Kidney (tissue), 14 donors: Measurements from ENCODE around the gene ISCA2. TPM values are rescaled to one million over a fixed set of nuclear protein-coding genes. Genes with fewer than 3 reads are reported as not detected.
A peak's percentile ranks its signal among the peaks of the same experiment; 100 is the strongest.

Experiments
- DNase-seq, 5 donors: peaks; one replicate each; pipeline ENCODE4 v3.0.0-alpha.2; 2013 to 2020
- FAIRE-seq: peaks from 2 replicates; lab custom pipeline; 2012; peaks lifted over from hg19 to GRCh38; lab: Jason Lieb, UNC
- H3K27ac ChIP-seq, 2 donors: one replicate each; pipeline ENCODE4 v1.7.0; 2013; ENCODE audit warnings: low read depth in 2 of 2, low read length in 2 of 2, inconsistent platforms in 1 of 2
- H3K27me3 ChIP-seq: one replicate; pipeline ENCODE4 v1.7.1; 2013; ENCODE audit warnings: low read length, inconsistent platforms; ENCODE audit not compliant: control insufficient read depth, insufficient read depth
- H3K36me3 ChIP-seq, 3 donors: one replicate each; pipeline versions ENCODE4 v1.7.0 to v1.7.1; 2013; ENCODE audit warnings: low read length in 3 of 3, control low read depth in 1 of 3, inconsistent platforms in 1 of 3; ENCODE audit not compliant: insufficient read depth in 3 of 3, control insufficient read depth in 2 of 3
- H3K4me1 ChIP-seq, 3 donors: one replicate each; pipeline versions ENCODE4 v1.7.0 to v1.7.1; 2013; ENCODE audit warnings: low read length in 3 of 3, inconsistent platforms in 1 of 3, low read depth in 1 of 3; ENCODE audit not compliant: control insufficient read depth in 2 of 3, insufficient read depth in 2 of 3
- H3K4me3 ChIP-seq, 3 donors: one replicate each; pipeline versions ENCODE4 v1.7.0 to v1.8.1; 2013; ENCODE audit warnings: low read length in 3 of 3, control low read depth in 1 of 3, inconsistent platforms in 1 of 3
- H3K9ac ChIP-seq, 3 donors: one replicate each; pipeline versions ENCODE4 v1.7.0 to v1.7.1; 2013; ENCODE audit warnings: low read length in 3 of 3, control low read depth in 1 of 3, inconsistent platforms in 1 of 3
- H3K9me3 ChIP-seq, 3 donors: one replicate each; pipeline versions ENCODE4 v1.7.0 to v1.7.1; 2013; ENCODE audit warnings: low read length in 3 of 3, control low read depth in 1 of 3, inconsistent platforms in 1 of 3; ENCODE audit not compliant: control insufficient read depth in 2 of 3, insufficient read depth in 1 of 3
- intact Hi-C: fragments of 100-400 bp; cut with DNase I; formaldehyde crosslinking; loops from one replicate; pipeline ENCODE4 v1.11.1; 2022
- polyA plus RNA-seq: library from polyadenylated mRNA; stranded (reverse); fragments of 350-450 nt; fragmentation: Illumina TruSeq; extraction: RNeasy Lipid Tissue Mini Kit (QIAGEN cat#74804); gene quantifications from one replicate; pipeline ENCODE4 v1.2.3, GENCODE V29; 2014; ENCODE audit warnings: low read depth, low replicate concordance; ENCODE audit not compliant: insufficient read depth
- total RNA-seq: library from RNA; stranded (reverse); fragmentation: NEBNext Ultra II Directional; extraction: Animal tissue kit (Norgen Biotek cat#: 25700); gene quantifications from one replicate; pipeline ENCODE4 v1.2.1, GENCODE V29; 2021
- TF ChIP-seq, protein P1 (sequence below): IDR thresholded peaks from 3 replicates; pipeline ENCODE4 v1.5.1; 2012; ENCODE audit warnings: mild to moderate bottlenecking, moderate library complexity, borderline replicate concordance; ENCODE audit not compliant: insufficient read depth; ENCODE audit errors: extremely low read depth
- donor health status: control.
- donor health status: control.
- donor health status: control.
- donor health status: control.
- donor health status: control.
- donor health status: DM: yes; HTN: yes; CAD: no.
- donor health status: Normal renal cell carcinoma (clear cell type).

Gene ISCA2
- total and polyA plus RNA-seq, 2 donors from 2014 or later = 27.1 to 60.1 TPM

DNA sequence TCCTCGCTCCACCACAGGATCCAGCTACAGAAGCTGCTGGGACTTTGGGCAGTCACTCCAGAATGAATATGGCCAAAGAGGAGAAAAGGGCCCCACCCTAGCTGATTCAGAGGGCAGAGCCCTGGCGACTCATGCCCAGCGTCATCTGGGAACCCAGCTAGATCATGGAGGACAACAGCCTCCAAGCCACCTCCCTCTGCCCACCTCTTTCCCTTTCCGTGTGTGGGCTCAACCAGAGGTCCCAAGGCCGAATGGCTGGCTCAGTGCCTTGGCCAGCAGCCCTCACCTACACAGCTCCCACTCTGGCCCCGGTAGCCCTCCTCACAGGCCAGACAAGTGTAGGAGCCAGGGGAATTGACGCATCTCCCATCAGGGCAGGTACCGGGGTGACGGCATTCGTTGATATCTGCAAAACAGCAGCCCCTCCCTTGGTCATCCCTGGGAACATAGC lies 17.4 kb downstream of the ISCA2 start:
- FAIRE-seq (no peak), DNase-seq (peak in 1 of 5 donors; percentile 45)
- H3K9me3 ChIP-seq = no peaks in the 10 kb centered on the region
- no peak overlapping the region for H3K4me3 ChIP-seq
- H3K27ac ChIP-seq = no peak overlapping the region
- no peaks in the 10 kb centered on the region for H3K36me3 ChIP-seq
- H3K4me1 ChIP-seq = no peaks in the 10 kb centered on the region
- no peak overlapping the region for H3K9ac ChIP-seq
- no peaks in the 10 kb centered on the region for H3K27me3 ChIP-seq
- intact Hi-C loops = no loop called here
- TF ChIP-seq, protein P1, sequence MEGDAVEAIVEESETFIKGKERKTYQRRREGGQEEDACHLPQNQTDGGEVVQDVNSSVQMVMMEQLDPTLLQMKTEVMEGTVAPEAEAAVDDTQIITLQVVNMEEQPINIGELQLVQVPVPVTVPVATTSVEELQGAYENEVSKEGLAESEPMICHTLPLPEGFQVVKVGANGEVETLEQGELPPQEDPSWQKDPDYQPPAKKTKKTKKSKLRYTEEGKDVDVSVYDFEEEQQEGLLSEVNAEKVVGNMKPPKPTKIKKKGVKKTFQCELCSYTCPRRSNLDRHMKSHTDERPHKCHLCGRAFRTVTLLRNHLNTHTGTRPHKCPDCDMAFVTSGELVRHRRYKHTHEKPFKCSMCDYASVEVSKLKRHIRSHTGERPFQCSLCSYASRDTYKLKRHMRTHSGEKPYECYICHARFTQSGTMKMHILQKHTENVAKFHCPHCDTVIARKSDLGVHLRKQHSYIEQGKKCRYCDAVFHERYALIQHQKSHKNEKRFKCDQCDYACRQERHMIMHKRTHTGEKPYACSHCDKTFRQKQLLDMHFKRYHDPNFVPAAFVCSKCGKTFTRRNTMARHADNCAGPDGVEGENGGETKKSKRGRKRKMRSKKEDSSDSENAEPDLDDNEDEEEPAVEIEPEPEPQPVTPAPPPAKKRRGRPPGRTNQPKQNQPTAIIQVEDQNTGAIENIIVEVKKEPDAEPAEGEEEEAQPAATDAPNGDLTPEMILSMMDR = no peak

DNA sequence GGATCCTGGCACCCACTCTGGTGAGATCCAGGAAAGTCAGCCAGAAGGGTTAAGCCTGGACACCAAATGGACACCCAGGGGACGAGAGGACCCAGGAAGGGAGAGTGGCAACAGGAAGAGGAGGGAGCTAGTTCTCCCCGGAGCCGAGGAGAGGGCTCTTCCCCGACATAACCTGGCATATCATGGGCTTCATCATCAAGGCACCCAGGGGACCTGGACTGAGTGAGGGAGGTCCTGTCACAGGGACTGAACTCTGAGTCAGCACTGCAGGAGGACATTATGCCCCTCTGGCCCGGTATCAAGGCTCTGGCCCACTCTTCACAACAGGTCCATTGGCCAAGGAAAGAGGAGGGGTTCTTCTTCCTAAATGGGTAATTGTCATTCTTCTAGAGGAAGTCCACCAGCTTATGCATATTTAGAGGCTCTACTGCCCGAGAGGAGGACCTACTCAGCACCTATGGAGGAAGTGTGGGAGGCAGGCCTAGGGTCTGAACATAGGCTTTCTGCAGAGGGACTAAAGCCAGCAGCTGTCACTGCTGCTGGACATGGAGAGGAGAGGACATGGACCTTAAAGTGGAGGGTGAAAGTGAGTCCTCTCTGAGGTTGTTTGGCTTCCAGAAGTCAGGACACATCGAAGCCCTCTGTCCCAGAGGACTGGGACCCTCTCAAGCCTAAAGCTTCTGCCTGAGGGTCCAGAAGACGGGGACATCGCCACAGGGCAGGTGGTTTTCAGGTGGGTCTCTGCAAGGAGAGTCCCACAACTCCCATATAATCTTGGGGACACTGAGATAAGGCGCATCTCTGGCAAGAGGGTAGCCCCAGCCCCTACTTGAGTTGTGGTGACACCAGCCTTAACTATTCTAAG lies 18.6 kb downstream of the ISCA2 start:
- FAIRE-seq = no peak
- H3K27ac ChIP-seq = no peak overlapping the region
- TF ChIP-seq, protein P1 = no peak

DNA sequence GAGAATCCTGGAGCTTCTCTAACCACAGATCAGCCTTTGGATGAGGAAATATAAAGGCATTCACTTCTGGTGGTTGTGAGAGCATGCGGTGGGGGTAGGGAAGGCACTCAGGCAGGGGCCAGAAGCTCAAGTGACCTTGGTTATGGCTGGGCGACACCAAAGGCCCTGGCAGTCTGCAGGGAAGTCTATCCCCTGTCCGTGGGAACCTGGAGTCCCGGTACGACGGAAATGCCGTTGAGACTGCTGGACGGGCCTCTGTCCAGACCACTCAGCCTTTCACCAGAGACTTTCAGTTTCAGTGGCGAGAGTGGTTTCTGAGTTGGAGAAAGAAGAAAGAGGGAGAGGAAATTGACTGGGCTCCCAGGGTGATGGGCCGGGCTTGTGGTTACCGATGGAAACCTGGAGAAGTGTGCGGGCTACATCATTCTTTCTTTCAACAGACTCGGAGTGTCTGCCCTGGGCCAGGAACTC lies 20.9 kb downstream of the ISCA2 start:
- DNase-seq (peak in 3 of 5 donors; percentile 30 to 64 (median 40)), FAIRE-seq (no peak)
- H3K9ac ChIP-seq = no peak overlapping the region

More for the DNA sequence above, 18.6 kb downstream of the ISCA2 start:
- no peak overlapping the region for H3K9ac ChIP-seq
- H3K9me3 ChIP-seq = no peaks in the 10 kb centered on the region
- no peaks in the 10 kb centered on the region for H3K36me3 ChIP-seq
- no peaks in the 10 kb centered on the region for H3K27me3 ChIP-seq
- no peak overlapping the region for H3K4me3 ChIP-seq
- no peaks in the 10 kb centered on the region for H3K4me1 ChIP-seq
- DNase-seq = no peak
- intact Hi-C loops = no loop called here

More for the DNA sequence above, 20.9 kb downstream of the ISCA2 start:
- no peaks in the 10 kb centered on the region for H3K9me3 ChIP-seq
- intact Hi-C loops = no loop called here
- TF ChIP-seq, protein P1 = no peak
- H3K4me3 ChIP-seq = no peak overlapping the region
- H3K36me3 ChIP-seq = no peaks in the 10 kb centered on the region
- no peaks in the 10 kb centered on the region for H3K4me1 ChIP-seq
- no peaks in the 10 kb centered on the region for H3K27me3 ChIP-seq
- H3K27ac ChIP-seq = no peak overlapping the region
